AG08396 (cell line): Measurements from ENCODE around the gene MEGF6.

ENCODE experiments used
- DNase-seq: peaks from one replicate; pipeline ENCODE4 v3.0.0; 2012; ENCODE audit warnings: low spot score, mixed read lengths

The MEGF6 gene

GRCh38 chr1:3555131-3555920 is 56.0 kb downstream of the MEGF6 start:
- DNase-seq = no peak

DNA sequence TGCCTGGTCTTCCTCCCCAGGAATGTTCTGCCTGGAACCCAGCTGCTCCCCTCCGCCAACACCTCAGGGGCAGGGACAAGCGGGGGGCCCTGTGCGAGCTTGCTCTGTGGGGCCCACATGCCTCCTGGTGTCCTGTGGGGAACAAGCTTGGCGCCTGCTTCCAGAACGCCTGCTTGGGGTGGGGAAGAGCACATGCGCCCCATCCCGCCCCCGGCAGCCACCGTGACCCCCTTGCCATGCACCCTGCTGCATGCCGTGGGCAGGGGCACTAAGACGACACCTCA is 57.4 kb downstream of the MEGF6 start:
- DNase-seq = no peak

- DNase-seq = no peak
Observed at GRCh38 chr1:3553166-3553939, 58.0 kb downstream of the MEGF6 start.

DNA sequence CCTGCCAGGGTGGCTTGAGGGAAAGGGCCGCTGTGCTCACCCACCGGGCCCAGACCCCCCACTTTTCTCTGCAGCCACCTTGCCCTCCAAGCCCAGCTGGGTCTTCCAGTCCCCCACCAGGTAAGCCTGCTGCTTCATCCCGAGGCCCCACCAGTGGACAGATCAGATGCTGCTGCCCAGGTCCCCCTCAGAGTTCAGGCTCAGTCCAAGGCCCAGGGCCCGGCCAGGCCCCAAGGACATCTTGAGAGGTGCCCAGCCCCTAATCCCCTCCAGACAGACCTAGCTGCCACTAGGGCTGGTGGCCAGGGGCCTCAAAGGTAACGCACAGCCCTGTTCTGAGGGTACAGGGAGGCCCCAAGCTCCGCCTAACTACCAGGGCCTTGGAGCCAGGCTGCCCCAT is 58.6 kb downstream of the MEGF6 start:
- no peak for DNase-seq

- no peak for DNase-seq
Observed at GRCh38 chr1:3552176-3552575, 59.1 kb downstream of the MEGF6 start.

GRCh38 chr1:3551711-3552110 is 59.6 kb downstream of the MEGF6 start:
- DNase-seq = no peak

DNA sequence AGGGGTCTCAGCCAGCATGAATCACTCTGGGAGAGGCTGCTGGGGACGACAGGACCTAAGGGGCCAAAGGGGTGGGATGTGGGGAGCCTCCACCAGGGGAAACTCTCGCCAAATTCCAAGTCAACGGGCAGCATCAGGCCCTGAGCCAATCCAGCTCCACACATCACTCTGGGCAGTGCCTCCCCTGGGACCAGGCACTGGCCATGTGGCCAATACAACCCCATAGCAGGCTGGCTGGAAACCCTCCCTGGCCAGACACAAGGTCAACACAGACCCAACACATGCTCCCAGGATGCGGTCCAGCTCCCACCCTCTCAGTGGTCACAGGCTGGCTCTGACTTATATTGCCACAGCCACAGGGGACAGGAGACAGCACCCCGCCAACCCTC is 60.0 kb downstream of the MEGF6 start:
- DNase-seq = no peak

- no peak for DNase-seq
Observed at GRCh38 chr1:3550511-3551289, 60.6 kb downstream of the MEGF6 start.

DNA sequence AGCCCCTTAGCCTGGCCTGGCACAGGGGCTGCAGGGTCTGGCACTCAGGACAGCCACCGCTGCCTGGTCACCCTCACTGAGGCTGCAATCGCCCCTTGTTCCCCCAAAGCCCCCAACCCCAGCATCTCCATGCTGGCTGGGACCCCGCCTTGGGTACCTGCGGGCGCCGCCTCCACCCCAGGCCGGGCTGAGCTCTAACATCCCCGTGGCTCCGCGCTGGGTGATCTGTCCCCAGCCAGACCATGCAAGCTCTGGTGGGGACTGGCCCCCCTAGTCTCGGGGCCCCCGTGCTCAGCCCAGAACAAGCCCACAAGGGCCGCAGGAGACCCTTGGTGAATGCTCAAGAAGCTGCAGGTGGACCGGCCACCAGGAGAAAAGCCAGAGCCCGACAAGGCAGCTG is 62.4 kb downstream of the MEGF6 start:
- no peak for DNase-seq

- peak; percentile 92 for DNase-seq
Observed at GRCh38 chr1:3548156-3548893, 63.0 kb downstream of the MEGF6 start.

DNA sequence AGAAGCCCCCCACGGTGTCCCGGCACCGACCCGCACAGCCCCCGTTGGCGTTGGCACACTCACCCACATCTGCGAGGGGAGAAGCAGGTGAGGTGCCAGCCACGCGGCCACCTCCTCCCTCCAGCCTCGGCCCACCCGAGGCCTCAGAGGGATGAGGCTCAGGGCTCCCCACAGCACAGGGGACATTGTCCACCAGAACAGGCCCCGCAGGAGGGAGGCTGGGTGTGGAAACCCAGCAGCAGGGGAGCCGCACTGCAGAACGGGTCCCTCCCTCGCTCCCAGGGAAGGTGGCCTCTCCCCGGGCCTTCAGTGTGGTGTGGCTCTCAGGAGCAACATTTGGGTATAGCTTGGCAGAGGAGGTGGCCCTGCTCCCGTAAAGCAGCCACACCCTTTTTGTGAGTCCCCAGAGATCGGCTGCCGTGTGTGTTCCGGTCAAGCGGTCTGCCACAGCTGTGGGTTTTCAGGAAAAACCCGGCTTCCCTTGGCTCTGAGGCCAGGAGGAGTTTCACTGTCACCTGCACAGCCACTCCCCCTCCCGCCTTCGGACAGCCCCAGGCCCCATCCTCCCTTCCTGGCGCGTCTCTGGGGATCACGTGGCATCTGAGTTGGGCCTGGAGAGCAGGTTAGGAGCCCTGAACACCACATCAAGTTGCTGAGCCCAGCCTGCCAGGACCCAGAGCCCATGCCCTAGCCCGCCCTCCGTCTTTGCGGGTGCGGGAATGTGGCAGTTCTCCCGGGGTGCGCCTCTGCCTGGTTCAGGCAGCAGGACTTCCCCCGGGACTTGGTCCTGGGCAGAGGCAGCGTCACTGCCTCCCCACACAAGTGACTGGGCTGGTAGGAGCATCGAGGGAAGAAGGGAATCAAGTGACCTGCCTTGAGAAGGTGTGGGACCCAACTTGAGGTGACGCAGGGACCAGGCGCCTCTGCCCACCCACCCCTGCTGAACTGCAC is 64.0 kb downstream of the MEGF6 start:
- no peak for DNase-seq

- DNase-seq = no peak
Observed at GRCh38 chr1:3546048-3546384, 65.3 kb downstream of the MEGF6 start.

DNA sequence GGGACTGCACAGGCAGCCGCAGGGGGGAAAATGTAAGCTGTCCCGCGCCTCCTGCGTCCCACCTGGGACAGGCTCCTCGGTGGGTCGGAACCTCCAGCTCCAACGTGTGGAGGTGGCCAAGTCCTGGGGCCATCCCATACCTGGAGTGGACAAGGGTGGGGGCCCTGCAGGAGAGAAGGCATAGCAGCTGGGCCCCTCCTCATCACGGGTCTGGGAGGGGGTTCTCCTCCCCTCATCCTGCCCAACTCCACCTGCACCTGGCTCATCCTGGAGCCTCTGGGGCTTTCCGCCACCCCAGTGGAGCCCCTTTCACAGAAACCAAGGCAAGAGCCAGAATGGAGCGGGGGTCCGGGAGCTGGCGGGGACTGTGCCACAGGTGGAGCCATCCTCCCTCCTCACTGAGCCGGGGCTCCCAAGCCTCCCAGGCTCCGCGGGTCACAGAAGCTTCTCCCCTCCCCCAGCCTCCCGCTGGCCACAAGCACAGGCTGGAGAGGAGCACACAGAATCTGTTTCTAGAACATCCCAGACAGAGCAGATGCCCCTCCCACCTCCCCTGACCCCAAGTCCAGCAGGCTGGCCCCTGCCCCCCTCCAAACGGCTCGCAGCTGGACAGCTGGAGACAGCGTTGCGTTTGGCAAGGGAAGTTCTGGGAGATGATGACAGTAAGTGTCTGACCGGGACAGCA is 65.8 kb downstream of the MEGF6 start:
- peak; percentile 63 for DNase-seq

DNA sequence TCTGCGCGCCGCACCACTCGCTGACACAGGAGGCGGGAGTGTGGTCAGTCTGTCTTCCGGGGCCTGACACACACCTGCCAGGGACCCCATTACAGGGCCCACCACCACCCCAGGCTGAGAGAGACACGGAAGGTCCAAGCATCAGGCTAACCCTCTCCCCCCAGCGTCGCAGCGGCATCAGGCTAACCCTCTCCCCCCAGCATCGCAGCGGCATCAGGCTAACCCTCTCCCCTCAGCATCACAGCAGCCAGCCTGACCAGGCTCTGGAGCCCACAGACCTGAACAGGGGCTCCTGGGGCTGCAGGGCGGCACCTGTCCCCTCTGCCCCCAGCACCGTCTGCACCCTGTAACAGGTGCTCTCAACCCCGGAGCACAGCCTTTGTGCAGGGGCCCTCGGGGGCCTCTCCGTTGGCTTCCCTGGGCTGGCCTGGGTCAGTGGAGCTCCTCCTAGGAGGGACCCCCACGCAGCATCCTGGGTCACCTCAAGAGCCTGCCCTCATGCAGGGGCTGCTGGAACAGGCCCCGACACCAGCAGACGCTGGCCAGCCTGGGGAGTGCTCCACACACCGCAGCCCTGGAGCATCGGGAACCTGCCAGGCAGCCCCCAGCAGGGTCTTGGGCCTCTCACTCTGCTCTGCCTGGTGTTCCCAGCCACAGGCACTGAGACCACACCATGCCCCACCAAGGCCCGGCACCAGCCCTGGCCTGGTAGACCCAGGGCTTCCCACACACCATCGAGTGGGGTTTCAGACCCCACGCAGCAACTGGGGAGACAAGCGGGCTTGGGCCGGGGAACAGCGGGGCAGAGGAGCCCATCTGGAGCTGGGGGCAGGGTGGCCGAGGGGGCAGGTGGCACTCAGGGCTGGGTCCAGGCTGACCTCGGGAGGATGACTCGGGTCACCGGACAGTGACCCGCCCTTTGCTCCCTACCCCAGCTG is 67.0 kb downstream of the MEGF6 start:
- DNase-seq = no peak

GRCh38 chr1:3543076-3544039 is 68.0 kb downstream of the MEGF6 start:
- peak; percentile 99 for DNase-seq

DNA sequence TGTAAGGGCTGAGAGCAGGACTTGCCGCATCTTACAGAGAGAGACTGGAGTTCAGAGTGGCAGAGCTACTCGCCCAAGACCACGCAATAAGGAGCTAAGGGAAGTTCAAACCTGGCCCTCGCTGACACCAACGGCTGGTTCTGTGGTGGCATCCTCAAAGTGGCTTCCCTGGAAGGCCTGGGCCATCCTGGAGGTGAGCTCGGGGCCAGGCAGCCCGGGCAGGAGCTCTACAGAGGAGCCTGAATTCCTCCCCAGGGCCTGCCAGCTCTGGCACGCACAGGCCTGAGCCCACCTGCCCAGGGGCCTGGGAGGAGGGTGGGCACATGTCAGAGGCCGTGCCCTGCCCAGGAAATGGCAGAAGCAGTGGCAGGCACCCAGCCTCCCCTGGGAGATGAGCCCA is 68.6 kb downstream of the MEGF6 start:
- DNase-seq = no peak

- DNase-seq = no peak
Observed at GRCh38 chr1:3541936-3542335, 69.4 kb downstream of the MEGF6 start.

DNA sequence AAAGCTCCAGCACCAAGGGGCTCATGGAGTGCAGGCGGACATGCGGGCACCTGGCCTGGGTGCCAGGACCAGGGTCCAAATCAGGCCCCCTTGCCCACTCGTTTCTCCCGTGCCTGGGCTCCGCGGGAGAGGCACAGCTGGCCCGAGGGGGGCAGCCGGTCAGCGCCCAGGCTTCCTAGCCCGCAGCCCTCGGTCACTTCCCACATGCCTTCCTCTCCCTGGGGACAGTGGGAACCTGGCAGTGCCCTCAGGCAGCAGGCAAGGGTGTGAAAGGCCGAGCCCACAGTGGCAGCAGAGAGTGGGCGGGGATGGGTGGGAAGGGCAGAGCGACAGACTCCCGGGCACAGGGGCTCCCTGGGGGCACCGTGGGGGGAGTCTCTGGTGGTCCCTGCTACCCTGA is 69.8 kb downstream of the MEGF6 start:
- no peak for DNase-seq
